HT1080 (cell line): ENCODE data around the gene KIF20B. TPM values are rescaled to one million over a fixed set of nuclear protein-coding genes. Genes with fewer than 3 reads are reported as not detected.

ENCODE experiments used
- DNase-seq: peaks from one replicate; pipeline ENCODE4 v3.0.0-alpha.2; 2015; ENCODE audit warnings: low read depth
- polyA plus RNA-seq, 2 experiments: library from polyadenylated mRNA; depleted of rRNA; stranded (reverse); fragments of >200 nt; gene quantifications; 2 replicates each; pipeline ENCODE4 v1.2.3, GENCODE V29; 2015
- total RNA-seq: library from RNA; depleted of rRNA; stranded (reverse); fragments of >200 nt; shearing (Covaris generic); gene quantifications from 2 replicates; pipeline ENCODE4 v1.2.3, GENCODE V29; 2014; rRNA removed

KIF20B gene
- total RNA-seq = 20.3 and 20.8 TPM in 2 replicates
- 12.1 and 13.9 TPM in 2 replicates for polyA plus RNA-seq (2015; cell fraction: cytosol; rRNA removed)
- polyA plus RNA-seq (2015; cell fraction: nucleus; rRNA removed) = 33.0 and 34.1 TPM in 2 replicates

- DNase-seq = peak; percentile 98
Observed at GRCh38 chr10:89701242-89702120, at the start of gene KIF20B. Gene KIF20B, plus strand, starts transcription at chr10:89701590. Its CDS starts 3,705 bp downstream, at chr10:89705295.

DNA sequence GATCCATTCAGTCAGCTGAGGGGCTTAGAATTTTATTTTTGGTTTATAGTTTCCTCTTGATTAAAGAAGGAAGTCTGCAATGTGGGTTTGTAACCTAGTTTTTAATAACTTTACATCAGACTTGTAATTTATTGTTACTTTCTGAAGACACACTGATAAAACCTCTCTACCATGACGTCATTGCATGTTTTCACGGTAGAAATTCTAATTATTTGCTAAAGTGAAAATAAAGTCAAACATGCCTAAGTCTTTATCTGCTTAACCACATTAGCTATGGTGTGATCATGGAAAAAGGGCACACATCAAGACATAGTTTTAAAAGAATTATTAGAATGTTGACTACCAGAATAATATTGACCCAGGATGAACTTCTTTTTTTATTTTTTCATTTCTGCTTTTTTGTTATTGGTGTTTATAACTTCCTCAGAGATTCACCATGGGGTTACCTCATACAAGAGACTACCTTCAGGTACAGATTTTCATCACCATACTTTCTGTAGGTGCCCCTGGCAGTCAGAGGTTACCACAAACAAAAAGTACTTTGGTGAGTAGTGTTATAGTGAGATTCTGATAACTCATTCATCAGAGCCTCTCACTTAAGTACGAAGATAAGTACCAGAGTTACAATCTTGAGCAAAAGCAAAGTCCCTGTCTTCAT is 49.3 kb upstream of the KIF20B start:
- DNase-seq = no peak

GRCh38 chr10:89652806-89653370 is 48.5 kb upstream of the KIF20B start:
- DNase-seq = no peak

- peak; percentile 88 for DNase-seq
Observed at GRCh38 chr10:89653410-89653869, 48.0 kb upstream of the KIF20B start.

DNA sequence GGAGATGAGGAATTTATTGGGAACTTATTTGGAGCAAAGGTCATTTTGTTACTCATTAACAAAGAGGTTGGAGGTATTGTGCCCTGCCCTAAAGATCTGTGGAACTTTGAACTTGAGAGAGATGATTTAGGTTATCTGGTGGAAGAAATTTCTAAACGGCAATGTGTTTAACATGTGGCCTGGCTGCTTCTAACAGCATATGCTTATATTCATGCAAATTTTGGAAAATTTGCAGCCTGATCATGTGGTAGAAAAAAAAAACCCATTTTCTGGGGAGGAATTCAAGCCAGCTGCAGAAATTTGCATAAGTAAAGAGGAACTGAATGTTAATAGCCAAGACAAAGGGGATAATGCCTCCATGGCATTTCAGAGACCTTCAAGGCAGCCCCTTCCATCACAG is 45.7 kb upstream of the KIF20B start:
- DNase-seq = no peak

GRCh38 chr10:89657302-89657701 is 44.1 kb upstream of the KIF20B start:
- DNase-seq = no peak

DNA sequence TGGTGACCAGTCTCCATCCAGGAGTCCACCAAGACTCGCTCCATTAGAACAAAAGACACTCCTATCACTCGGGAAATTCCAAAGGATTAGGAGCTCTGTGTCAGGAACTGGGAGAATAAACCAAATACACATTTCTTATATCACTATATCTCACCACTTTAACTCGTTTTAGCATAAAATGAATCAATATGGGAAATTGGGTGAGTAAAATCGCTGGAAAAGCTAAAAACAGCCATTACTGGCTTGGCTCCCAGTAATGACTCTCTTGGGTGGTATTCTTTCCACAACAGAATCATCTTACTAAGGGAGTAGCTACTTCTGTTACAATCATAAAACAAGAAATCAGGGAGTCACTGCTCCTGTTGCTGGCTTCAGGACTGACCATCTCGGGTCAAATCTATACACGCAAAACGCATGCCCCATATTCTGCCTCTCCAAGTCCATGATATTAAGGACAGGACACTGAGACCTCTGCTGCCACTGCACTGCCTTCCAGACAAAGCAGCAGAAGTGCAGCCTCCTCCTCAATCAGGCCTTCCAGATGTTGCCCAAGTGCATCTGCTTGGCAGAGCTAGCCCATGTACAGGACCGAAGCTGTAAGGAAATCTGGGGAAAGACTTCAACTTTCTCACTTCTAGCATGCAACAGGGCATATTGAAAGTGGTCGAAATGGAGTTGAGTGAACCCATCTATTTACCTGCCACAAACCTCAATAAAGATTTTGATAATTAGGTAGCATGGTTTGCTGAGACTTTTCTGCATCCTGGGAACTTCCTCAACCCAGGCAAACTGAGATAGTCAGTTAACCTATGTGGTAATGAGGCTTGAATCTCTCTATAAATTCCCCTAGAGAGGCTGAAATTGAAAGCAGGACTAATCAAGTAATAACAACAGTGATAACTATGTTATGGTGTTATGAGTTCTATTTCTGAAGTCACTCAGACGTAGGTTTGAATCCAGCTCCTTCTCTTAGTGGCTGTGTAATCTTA is 42.0 kb upstream of the KIF20B start:
- DNase-seq = peak; percentile 44

GRCh38 chr10:89662596-89662995 is 38.8 kb upstream of the KIF20B start:
- no peak for DNase-seq

DNA sequence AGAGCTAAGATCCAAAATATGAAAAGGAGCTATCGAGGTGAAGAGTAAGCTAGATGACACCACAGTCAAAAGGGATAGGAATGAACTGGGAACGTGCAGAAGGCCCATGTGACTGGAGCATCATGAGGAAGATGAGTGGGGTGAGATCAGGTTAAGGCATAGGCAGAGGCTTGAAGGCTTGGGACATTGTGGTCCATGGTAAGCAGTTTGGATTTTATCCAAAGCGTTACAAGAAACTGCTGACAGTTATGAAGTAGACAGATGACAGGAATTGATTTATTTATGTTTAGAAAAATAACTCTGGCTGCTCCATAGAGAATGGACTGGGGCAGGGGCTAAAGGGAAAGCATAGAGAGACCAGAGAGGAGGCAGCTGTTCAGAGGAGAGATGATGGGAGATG is 38.2 kb upstream of the KIF20B start:
- DNase-seq = no peak

- no peak for DNase-seq
Observed at GRCh38 chr10:89664203-89664602, 37.2 kb upstream of the KIF20B start.

GRCh38 chr10:89665302-89665701 is 36.1 kb upstream of the KIF20B start:
- DNase-seq = no peak

DNA sequence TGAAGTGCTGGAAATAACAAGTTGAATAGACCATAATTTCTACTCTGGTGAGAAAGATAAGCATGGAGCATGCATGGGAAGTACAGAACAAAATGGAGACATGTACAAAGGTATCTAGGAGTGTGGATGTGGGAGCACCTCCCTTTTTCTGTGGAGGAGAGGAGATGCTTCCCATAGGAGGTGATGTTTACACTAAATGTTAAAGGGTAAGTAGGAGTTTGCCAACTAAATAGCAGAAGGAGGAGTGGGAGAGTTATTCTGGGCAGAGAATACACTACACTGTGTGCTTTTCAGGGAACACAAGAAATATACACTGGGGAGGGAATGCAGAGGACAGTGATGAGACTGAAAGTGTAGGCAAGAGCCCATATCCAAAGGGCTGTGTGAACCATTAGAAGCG is 35.3 kb upstream of the KIF20B start:
- no peak for DNase-seq

GRCh38 chr10:89668386-89669071 is 32.9 kb upstream of the KIF20B start:
- peak; percentile 3 for DNase-seq

DNA sequence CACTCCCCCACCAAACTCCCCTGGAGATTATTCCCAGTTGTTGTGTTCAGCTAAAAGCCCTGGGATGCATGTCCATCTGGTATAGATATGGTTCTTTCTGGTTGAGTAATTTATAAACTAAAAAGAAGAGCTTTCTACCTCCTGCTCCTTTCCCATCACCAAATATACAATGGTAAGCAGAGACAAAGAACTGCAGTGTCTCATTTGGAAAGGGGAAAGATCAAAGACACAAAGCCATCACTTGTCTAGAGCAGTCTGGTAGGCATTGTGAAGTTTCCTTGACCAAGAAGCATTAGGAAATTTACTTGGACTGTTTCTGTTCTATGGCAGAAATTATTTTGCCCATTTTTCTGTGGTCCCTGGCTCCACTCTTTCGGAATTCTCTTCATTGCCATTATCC is 31.4 kb upstream of the KIF20B start:
- no peak for DNase-seq

- DNase-seq = no peak
Observed at GRCh38 chr10:89670926-89671325, 30.5 kb upstream of the KIF20B start.

DNA sequence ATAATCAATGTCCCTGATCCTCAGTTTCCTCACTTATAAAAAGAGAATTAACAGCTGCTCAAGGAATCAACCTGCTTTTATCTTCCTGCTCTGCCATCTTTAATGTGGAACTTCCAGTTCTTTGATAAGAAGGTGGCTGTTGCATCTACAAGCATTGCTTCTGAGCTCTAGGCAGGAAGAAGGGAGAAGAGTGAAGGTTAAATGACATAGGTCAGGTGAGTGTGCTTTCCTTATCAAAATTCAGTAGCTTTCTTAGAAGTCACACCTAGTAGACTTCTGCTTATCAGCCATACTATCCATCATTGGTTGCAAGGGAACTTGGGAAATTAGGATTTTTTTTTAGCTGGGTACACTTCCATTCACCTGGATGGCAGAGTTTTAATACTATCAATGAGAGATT is 24.0 kb upstream of the KIF20B start:
- no peak for DNase-seq

GRCh38 chr10:89679986-89680385 is 21.4 kb upstream of the KIF20B start:
- DNase-seq = no peak

DNA sequence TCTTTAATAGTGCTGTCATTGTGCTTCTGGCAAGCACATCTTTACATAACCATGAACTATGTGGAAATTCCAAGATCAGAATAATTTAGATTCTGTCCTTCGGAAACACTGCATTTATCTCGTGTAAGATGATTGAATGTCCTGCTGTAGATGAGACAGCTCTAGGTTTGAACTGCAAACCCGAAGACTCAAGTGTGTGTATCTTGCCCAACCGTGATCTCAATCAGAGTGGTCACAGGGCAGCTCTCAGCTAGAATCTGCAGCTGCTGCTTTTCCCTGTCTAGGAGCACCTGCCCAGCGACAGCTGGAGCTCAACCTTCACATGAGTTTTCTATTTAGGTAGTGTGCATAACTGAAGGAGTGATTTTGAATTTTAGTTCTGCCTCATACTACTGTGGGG is 17.5 kb upstream of the KIF20B start:
- DNase-seq = no peak

DNA sequence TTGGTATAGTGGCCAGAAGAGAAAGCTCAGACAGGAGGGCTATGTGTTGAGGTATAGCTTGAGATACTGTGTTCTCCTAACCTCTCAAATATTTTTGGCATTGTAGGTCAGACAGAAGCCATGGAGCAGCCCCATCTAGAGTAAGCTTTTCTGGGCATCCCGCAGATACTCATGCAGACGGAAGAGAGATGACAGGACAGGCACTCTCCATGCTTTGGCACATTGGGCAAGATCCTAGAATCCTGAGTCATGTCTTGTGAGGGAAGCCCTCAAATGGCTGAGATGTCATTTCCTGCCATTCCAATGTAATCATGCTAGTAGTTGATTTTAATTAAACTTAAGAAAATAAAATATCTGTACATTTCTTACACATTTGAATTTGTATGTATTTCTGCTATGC is 16.8 kb upstream of the KIF20B start:
- DNase-seq = peak; percentile 71

DNA sequence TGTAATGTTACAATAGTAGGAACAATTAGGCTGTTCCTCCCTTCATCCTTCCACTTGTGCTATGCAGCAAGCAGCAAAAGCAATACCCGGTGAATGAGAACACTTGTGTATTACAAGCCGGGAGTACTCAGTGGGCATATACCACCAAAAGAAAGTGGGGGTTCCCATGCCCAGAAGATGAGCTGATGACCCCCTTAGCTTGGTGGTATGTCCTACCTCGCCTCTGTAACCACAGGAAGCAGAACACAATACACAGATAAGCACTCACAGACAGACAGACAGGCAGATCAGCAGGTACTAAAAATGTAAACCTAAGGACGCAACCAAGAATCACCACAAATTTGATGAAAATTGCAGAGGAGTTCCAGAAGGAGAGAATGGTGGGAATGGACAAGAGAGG is 15.5 kb upstream of the KIF20B start:
- DNase-seq = no peak
